HG03135 (cell line): ENCODE measurements around the gene MYO1D.
"Not testable (repeated sequence)": the region's sequence is repeated elsewhere in the genome, so short reads cannot be mapped to it uniquely, and the experiment has no call there.

Experiments used
- ATAC-seq: cut with Tn5 transposase; IDR thresholded peaks from one replicate; pipeline ENCODE4 v1.9.1; 2021; ENCODE audit warnings: mild to moderate bottlenecking, moderate library complexity; ENCODE audit not compliant: unreplicated experiment

MYO1D gene

DNA sequence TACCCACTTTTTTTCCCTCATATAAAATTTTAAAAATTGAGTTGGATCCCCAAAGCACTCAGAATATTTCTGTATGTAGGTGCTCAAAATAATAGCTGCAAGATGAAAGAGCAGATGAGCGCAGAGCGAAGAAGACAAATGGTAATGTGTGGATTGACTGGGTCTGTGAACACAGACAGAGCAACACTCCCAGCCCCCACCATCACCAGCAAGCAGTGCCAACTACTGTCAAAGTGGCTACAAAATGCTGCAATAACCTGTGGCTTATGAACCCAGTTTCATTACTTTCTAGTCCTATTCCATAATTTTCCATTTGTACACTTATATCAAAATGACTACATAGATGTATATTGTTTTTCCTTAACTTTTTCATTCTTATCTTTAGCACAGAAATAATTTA, 137.2 kb downstream of the MYO1D start:
- no peak for ATAC-seq

DNA sequence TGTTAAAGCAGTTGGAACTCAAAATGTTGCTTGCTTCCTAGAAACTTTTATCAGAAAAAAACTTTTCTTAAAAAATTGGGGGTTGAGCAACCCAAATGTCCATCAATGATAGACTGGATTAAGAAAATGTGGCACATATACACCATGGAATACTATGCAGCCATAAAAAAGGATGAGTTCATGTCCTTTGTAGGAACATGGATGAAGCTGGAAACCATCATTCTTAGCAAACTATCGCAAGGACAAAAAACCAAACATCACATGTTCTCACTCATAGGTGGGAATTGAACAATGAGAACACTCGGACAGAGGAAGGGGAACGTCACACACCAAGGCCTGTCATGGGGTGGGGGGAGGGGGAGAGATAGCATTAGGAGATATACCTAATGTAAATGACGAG, 137.8 kb downstream of the MYO1D start:
- ATAC-seq = not testable (repeated sequence)

DNA sequence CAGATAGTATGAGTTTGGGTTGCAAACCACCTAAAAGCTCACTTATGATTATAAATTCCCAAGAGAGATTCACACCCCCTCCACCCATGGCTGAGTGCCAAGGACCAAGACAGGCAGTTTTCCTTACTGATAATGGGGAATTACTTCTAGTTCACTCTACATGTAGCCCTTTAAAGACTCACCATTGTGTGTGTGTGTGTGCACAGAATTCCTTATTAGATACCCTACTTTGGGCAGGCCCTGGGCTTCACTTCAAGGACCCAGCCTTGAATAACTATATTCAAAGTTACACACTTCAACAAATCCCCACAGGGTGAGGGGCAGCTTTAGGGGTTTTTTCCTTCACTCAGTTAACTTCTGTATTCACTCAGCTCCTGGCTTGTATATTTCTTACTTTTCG, 143.5 kb downstream of the MYO1D start:
- no peak for ATAC-seq

GRCh38 chr17:32732900-32733299, 144.0 kb downstream of the MYO1D start:
- no peak for ATAC-seq

DNA sequence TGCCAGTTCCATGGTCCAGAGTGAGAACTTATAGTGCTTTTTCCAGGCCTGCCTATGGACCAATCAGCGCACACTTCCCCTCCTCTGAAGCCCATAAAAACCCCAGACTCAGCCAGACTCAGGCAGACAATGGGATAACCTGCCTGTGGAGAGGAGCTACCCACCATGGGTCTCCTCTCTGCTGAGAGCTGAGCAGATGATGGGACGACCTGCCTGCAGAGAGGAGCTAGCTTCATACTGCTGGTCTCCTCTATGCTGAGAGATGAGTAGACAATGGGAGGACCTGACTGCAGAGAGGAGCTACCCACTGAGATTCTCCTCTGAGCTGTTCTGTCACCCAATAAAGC, 144.7 kb downstream of the MYO1D start:
- ATAC-seq = no peak

GRCh38 chr17:32731556-32732295, 145.2 kb downstream of the MYO1D start:
- no peak for ATAC-seq

DNA sequence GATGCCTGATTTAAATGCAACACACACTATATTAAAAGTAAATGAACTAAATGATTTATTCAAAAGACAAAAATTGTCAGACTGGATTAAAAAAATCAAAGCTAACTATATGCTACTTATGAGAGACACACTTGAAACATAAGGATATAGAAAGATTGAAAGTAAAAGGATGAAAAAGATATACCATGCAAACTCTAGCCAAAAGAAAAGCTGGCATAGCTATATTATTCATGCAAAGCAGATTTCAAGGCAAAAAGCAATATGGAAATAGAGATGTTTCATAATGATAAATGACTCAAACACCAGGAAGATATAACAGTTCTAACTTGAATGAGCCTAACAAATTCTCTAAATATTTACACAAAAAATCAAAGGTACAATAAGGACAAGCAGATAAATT, 149.2 kb downstream of the MYO1D start:
- no peak for ATAC-seq

DNA sequence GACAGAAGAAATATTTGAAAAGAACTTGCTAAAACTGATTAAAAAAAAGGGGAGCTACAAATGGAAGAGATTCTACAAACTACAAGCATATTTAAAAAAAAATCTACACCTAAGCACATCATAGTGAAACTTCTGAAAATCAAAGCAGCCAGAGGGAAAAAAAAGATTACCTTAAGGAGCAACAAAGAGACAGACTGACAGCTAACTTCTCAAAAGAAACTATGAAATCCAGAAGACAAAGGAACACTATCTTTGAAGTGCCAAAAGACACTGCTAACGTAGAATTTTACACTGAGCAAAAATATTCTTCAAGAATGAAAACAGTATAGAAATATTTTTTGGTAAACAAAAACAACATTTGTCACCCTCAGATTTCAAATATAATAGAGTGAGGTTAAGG, 151.2 kb downstream of the MYO1D start:
- no peak for ATAC-seq

DNA sequence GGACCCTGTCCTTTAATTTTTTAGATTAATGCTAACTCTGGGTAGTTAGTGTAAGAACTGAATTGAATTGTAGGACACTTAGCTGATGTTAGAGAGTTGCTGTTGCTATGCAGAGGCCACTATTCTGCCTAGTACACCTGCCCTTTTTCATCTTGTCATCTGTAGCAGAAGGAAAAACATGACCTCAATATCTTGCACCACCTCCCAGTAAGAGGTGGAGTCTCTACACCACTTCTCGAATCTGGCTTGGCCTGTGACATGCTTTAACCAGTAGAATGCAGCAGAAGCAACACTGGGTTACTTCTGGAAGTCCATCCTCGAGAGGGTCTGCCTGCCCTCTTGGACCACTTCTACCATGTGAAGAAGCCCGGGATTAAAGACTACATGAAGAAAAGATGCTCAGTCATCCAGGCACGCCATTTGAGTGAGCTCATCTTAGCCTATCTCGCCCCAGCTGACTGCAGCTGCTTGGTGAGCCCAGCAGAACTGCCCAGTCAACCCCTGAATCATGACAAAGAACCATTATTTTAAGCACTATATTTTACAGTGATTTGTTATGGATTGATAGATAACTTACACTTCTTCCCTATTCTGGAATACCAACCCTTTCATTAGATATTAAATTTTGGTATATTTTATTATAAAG, 153.5 kb downstream of the MYO1D start:
- ATAC-seq = no peak

- no peak for ATAC-seq
Measured at GRCh38 chr17:32722733-32723132, 154.2 kb downstream of the MYO1D start.

GRCh38 chr17:32720671-32721070, 156.3 kb downstream of the MYO1D start:
- ATAC-seq = no peak

DNA sequence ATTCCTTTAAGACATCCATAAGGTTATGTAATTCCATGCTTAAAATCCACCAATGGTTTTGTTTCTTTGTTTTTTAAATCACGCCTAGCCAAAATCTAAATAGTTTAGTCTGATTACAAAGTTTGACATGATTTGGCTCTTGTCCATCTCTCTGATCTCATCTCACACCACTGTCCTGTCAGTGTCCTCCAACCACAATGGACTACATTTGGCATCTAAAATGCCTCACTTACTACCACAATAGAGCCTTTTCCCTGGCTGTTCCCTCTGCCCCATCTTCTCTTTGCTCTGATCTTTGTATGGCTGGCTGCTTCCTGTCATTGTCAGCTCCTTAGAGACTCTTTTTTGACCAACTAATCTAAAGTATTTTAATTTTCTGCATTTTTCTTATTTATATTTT, 157.2 kb downstream of the MYO1D start:
- ATAC-seq = no peak

GRCh38 chr17:32714922-32715321, 162.0 kb downstream of the MYO1D start:
- not testable (repeated sequence) for ATAC-seq

DNA sequence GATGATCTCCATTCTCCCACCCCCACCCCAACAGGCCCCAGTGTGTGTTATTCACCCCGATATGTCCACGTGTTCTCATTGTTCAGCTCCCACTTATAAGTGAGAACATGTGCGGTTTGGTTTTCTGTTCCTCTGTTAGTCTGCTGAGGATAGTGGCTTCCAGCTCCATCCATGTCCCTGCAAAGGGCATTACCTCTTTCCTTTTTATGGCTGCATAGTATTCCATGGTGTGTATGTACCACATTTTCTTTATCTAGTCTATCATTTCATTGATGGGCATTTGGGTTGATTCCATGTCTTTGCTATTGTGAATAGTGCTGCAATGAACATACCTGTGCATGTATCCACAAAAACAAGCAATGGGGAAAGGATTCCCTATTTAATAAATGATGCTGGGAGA, 162.7 kb downstream of the MYO1D start:
- not testable (repeated sequence) for ATAC-seq

- no peak for ATAC-seq
Measured at GRCh38 chr17:32713081-32713480, 163.8 kb downstream of the MYO1D start.

DNA sequence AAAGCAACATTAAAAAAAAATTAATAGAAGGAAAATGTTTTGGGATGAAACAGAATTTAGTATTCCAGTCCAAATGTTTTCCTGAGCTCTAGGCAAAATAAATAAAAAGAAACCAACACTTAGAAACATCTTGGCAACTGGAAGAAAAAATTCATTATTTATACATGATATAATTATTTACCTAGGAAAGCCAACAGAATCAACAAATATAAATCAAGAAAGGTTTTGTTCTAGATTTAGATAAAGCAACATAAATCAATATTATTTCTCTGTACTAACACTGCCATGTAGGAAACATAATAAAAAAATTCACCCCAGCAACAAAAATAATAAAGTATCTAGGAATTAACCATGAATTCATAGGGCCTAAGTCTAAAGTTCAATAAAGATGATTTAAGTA, 167.4 kb downstream of the MYO1D start:
- no peak for ATAC-seq

DNA sequence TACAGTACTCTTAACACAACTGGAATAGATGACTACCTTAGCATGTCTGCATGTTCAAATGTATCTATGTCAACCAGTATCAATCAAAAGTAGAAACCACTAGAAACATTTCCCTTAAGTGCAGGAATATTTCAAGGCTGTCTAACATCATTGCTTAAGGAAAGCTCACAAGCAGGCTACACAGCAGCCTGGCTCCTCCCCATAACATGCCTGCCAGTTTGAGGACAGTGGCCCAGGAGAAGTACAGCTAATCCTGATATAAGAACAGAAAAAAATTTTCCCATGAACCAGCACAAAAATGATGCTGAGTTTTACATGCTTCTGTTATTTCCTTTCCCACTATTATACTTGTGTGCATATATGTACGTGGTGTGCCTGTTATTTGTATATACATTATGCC, 175.1 kb downstream of the MYO1D start:
- ATAC-seq = no peak

- no peak for ATAC-seq
Measured at GRCh38 chr17:32699247-32699646, 177.7 kb downstream of the MYO1D start.

GRCh38 chr17:32697728-32698625, 178.9 kb downstream of the MYO1D start:
- no peak for ATAC-seq

GRCh38 chr17:32696426-32696825, 180.5 kb downstream of the MYO1D start:
- no peak for ATAC-seq

- no peak for ATAC-seq
Measured at GRCh38 chr17:32695864-32696263, 181.1 kb downstream of the MYO1D start.
